Loucy (cell line): ENCODE results near the gene BMI1.

Source experiments
- H2AFZ ChIP-seq: fragments of 200-600 bp; sonication (generic); 2 replicates; pipeline ENCODE4 v1.6.0; 2016; ENCODE audit warnings: antibody characterized with exemption, mild to moderate bottlenecking, low read length, moderate library complexity
- H3F3A ChIP-seq: fragments of 200-600 bp; 2 replicates; pipeline ENCODE4 v1.6.0; 2016; ENCODE audit warnings: antibody characterized with exemption, low read depth, mild to moderate bottlenecking
- H3K27me3 ChIP-seq: fragments of 200-600 bp; sonication (generic); 2 replicates; pipeline ENCODE4 v1.6.1; 2014; ENCODE audit warnings: low read length, mild to moderate bottlenecking; ENCODE audit not compliant: insufficient read depth, poor library complexity, severe bottlenecking
- H3K36me3 ChIP-seq: fragments of 200-600 bp; sonication (generic); 2 replicates; pipeline ENCODE4 v1.6.1; 2016; ENCODE audit warnings: low read length; ENCODE audit not compliant: insufficient read depth
- H3K4me1 ChIP-seq: fragments of 200-600 bp; sonication (generic); 2 replicates; pipeline ENCODE4 v1.5.1; 2014; ENCODE audit warnings: low read length, mild to moderate bottlenecking; ENCODE audit not compliant: insufficient read depth, poor library complexity, severe bottlenecking
- H3K4me2 ChIP-seq: fragments of 200-600 bp; sonication (generic); 2 replicates; pipeline ENCODE4 v1.6.0; 2014; ENCODE audit warnings: antibody characterized with exemption, low read length, low read depth, mild to moderate bottlenecking; ENCODE audit not compliant: poor library complexity, severe bottlenecking
- H3K4me3 ChIP-seq: fragments of 200-600 bp; sonication (generic); 2 replicates; pipeline ENCODE4 v1.5.1; 2014; ENCODE audit warnings: low read length, mild to moderate bottlenecking, mixed read lengths; ENCODE audit not compliant: poor library complexity, severe bottlenecking
- H3K79me2 ChIP-seq: fragments of 200-600 bp; sonication (generic); 2 replicates; pipeline ENCODE4 v1.6.1; 2014; ENCODE audit warnings: low read length; ENCODE audit not compliant: insufficient read depth
- H3K9ac ChIP-seq: fragments of 200-600 bp; sonication (generic); 2 replicates; pipeline ENCODE4 v1.6.0; 2014; ENCODE audit warnings: mild to moderate bottlenecking, low read depth, low read length, moderate library complexity; ENCODE audit not compliant: poor library complexity, severe bottlenecking
- H3K9me2 ChIP-seq: fragments of 200-600 bp; sonication (generic); replicated peaks from 2 replicates; pipeline ENCODE4 v1.6.1; 2016; ENCODE audit warnings: low read depth, low read length, mixed read lengths
- H3K9me3 ChIP-seq: fragments of 200-600 bp; sonication (generic); 2 replicates; pipeline ENCODE4 v1.6.1; 2014; ENCODE audit warnings: mild to moderate bottlenecking, antibody characterized with exemption, low read length, low read depth; ENCODE audit not compliant: insufficient read depth
- H4K20me1 ChIP-seq: fragments of 200-600 bp; sonication (generic); 2 replicates; pipeline ENCODE4 v1.6.0; 2014; ENCODE audit warnings: antibody characterized with exemption, low read length, mild to moderate bottlenecking; ENCODE audit not compliant: insufficient read depth, poor library complexity, severe bottlenecking
- EZH2phosphoT487 ChIP-seq: fragments of 200-600 bp; IDR thresholded peaks from 2 replicates; pipeline ENCODE4 v1.6.1; 2018; ENCODE audit warnings: antibody characterized with exemption, mild to moderate bottlenecking, moderate library complexity, borderline replicate concordance
- TF ChIP-seq, protein P1 (sequence below): fragments of 200-600 bp; sonication (generic); conservative IDR thresholded peaks from 2 replicates; pipeline ENCODE4 v1.5.1; 2014; ENCODE audit warnings: mild to moderate bottlenecking, antibody characterized with exemption, low read length

Gene BMI1

GRCh38 chr10:22334414-22335172 is 13.7 kb downstream of the BMI1 start:
- Histone ChIP-seq H3K27me3 (no peaks in the 10 kb centered on the region), H3K9me2 (no peaks in the 10 kb centered on the region), H3K4me3 (no peak overlapping the region), H3K9me3 (no peaks in the 10 kb centered on the region), H3F3A (peaks cover 8% of the 10 kb centered on the region; the same call in 1 of the 2 replicates), H2AFZ (no peak overlapping the region), H3K4me1 (peaks cover 36% of the 10 kb centered on the region), H3K9ac (no peak overlapping the region), H4K20me1 (no peaks in the 10 kb centered on the region), H3K4me2 (no peak overlapping the region), H3K79me2 (peaks cover 69% of the 10 kb centered on the region), H3K36me3 (peaks cover 4% of the 10 kb centered on the region; the same call in 1 of the 2 replicates)
- TF ChIP-seq, protein P1, sequence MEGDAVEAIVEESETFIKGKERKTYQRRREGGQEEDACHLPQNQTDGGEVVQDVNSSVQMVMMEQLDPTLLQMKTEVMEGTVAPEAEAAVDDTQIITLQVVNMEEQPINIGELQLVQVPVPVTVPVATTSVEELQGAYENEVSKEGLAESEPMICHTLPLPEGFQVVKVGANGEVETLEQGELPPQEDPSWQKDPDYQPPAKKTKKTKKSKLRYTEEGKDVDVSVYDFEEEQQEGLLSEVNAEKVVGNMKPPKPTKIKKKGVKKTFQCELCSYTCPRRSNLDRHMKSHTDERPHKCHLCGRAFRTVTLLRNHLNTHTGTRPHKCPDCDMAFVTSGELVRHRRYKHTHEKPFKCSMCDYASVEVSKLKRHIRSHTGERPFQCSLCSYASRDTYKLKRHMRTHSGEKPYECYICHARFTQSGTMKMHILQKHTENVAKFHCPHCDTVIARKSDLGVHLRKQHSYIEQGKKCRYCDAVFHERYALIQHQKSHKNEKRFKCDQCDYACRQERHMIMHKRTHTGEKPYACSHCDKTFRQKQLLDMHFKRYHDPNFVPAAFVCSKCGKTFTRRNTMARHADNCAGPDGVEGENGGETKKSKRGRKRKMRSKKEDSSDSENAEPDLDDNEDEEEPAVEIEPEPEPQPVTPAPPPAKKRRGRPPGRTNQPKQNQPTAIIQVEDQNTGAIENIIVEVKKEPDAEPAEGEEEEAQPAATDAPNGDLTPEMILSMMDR: no peak
- TF ChIP-seq EZH2phosphoT487: no peak

DNA sequence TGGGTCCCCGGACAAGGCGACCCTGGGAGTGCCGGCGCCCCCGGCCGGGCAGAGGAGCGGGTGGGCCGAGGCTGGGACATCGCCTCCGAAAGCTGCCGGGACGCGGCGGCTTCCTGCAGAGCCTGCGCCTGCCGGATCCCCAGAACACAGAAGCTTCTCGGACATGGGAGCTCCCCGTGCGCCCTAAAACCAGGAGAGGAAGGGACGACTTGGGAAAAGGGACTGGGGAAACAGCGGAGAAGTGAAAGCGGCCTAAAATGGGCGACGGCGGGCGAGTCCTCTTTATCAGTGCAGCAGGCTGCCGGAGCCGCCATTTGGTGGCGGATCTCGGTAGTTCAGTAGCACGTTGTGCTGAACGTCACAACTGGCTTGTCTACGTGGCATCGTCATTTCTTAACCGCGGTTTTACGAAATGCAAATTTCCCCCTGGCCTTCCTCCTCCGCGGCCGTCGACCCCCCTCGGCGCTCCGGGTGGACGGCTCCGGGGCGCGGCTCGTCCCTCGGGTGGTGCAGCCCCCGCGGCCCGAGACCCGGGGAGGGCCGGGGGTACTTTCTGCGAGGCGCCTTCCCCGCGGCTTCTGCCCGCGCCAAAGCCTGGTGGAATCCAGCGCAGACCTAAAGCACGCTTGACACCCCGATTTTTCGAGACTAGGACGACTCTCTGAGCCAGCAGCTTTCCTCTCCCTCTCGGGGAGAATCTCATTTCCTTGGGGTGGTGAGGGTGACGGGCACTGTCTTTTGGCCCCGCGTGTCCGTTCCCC is 14.5 kb downstream of the BMI1 start:
- no peaks in the 10 kb centered on the region for H3K27me3 ChIP-seq
- peaks cover 8% of the 10 kb centered on the region; the same call in 1 of the 2 replicates for H3F3A ChIP-seq
- TF ChIP-seq, protein P1: no peak
- no peak for TF ChIP-seq EZH2phosphoT487
- H3K9me3 ChIP-seq: no peaks in the 10 kb centered on the region
- no peak overlapping the region for H3K4me3 ChIP-seq
- no peak overlapping the region for H3K9ac ChIP-seq
- no peaks in the 10 kb centered on the region for H3K9me2 ChIP-seq
- H2AFZ ChIP-seq: no peak overlapping the region
- peak overlapping the region; percentile 75 for H3K4me2 ChIP-seq
- H3K4me1 ChIP-seq: peaks cover 38% of the 10 kb centered on the region
- H3K79me2 ChIP-seq: peaks cover 62% of the 10 kb centered on the region
- H4K20me1 ChIP-seq: no peaks in the 10 kb centered on the region
- no peaks in the 10 kb centered on the region for H3K36me3 ChIP-seq

GRCh38 chr10:22338185-22338900 is 17.4 kb downstream of the BMI1 start:
- Histone ChIP-seq H3K9me3 (no peaks in the 10 kb centered on the region), H3K9me2 (no peaks in the 10 kb centered on the region), H4K20me1 (no peaks in the 10 kb centered on the region), H3K36me3 (no peaks in the 10 kb centered on the region), H3F3A (0 out of 2 replicates have a peak, but pooled peaks cover 4% of the 10 kb centered on the region), H3K9ac (peak overlapping the region; percentile 90), H2AFZ (0 out of 2 replicates have a peak overlapping the region, but pooled peaks have one; percentile 1), H3K4me3 (peak overlapping the region; percentile 76), H3K79me2 (peaks cover 57% of the 10 kb centered on the region), H3K4me2 (peak overlapping the region; percentile 75), H3K4me1 (peaks cover 44% of the 10 kb centered on the region), H3K27me3 (no peaks in the 10 kb centered on the region)
- no peak for TF ChIP-seq EZH2phosphoT487
- TF ChIP-seq, protein P1: no peak
